GM21390 (cell line): ENCODE results near the gene PLK1.
"Not testable (repeated sequence)": the region's sequence is repeated elsewhere in the genome, so short reads cannot be mapped to it uniquely, and the experiment has no call there.

Experiments used
- ATAC-seq: cut with Tn5 transposase; IDR thresholded peaks from one replicate; pipeline ENCODE4 v1.9.1; 2021; ENCODE audit not compliant: unreplicated experiment

The PLK1 gene

DNA sequence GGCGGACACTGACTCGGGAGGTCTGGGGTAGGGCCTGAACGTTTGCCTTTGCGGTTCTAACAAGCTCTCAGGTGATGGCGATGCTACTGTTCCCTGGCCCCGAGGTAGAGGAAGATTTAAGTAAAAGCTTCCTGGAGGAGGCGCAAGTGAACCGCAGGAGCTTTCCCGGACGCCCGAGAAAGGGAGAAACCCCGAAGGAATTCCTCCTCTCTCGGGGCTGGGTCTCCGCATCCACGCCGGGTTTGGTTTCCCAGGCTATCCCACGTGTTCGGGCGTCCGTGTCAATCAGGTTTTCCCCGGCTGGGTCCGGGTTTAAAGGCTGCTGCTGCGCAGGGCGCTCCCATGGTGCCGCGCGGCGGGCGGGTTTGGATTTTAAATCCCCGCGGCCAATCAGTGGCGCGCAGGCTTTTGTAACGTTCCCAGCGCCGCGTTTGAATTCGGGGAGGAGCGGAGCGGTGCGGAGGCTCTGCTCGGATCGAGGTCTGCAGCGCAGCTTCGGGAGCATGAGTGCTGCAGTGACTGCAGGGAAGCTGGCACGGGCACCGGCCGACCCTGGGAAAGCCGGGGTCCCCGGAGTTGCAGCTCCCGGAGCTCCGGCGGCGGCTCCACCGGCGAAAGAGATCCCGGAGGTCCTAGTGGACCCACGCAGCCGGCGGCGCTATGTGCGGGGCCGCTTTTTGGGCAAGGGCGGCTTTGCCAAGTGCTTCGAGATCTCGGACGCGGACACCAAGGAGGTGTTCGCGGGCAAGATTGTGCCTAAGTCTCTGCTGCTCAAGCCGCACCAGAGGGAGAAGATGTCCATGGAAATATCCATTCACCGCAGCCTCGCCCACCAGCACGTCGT, at the start of gene PLK1:
Gene PLK1, plus strand, starts transcription at position 460 of the 844 bp plus-strand sequence. Its CDS starts 44 bp downstream, at position 504.
- ATAC-seq: peak; percentile 85

DNA sequence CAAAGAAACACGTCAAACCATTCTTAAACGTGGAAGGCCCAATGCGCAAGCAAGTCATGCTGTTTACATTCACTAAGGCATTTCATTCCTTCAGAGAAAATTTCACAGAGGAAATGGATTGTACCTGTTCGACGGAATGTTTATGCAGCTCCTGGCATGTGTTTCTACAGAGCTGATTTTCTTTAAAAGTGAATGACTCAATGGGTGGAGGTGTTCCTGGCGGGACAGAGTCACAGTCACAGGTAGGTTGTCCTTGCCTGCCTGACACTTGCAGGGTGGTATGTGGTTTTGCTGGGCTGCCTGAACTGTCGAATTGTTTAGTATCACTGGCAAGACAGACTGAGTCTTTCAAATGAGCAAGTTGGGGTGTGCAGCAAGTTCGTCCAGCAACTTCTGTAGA, 49.2 kb upstream of the PLK1 start:
- ATAC-seq: no peak

DNA sequence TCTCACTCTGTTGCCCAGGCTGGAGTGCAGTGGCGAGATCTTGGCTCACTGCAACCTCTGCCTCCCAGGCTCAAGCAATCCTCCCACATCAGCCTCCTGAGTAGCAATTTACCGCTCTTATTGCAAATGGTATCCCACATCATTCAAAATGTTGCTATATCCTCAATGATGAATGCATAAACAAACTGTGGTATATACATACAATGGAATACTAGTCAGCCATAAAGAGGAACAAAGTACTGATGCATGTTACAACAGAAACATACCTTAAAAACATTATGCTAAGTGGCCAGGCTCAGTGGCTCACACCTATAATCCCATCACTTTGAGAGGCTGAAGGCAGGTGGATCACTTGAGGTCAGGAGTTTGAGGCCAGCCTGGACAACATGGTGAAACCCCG, 46.8 kb upstream of the PLK1 start:
- ATAC-seq: not testable (repeated sequence)

DNA sequence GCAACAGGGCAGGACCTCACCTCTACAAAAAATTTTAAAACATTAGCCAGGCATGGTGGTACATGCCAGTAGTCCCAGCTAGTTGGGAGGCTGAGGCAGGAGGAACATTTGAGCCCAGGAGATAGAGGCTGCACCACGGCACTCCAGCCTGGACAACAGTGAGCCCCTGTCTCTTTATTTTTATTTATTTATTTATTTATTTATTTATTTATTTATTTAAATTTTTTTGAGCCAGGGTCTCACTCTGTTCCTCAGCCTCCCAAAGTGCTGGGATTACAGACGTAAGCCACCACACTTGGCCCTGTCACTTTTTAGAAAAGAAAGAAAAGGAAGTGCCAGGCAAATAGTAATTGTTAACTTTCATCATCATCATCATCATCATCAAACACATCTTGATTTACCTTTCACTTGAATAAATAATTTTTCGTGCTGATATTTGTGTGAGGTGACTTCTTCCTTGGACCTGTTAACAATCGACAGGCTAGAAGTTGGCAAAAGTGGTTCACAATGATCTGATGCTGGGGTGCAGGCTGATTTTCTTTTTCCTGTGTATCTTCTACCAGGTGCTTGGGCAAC, 44.1 kb upstream of the PLK1 start:
- ATAC-seq: no peak

DNA sequence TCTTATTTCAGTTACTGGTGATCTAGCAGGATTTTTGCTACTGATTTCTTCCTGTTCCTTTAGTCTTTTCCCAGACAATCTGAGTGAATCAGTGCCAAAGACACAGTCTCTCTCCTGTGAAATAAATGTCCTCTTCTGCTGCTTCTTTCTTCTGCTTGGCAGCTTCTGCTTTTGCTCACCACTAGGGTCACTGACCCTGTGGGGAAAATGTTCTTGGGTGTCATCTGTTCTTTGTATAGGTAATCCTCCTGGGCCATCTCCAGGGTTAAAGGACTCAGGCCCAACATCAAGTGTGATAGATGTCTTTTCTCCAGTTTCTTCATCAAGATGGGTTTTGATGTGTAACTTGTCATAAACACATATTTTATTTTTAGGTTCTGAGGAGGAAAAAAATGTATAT, 42.7 kb upstream of the PLK1 start:
- ATAC-seq: no peak

DNA sequence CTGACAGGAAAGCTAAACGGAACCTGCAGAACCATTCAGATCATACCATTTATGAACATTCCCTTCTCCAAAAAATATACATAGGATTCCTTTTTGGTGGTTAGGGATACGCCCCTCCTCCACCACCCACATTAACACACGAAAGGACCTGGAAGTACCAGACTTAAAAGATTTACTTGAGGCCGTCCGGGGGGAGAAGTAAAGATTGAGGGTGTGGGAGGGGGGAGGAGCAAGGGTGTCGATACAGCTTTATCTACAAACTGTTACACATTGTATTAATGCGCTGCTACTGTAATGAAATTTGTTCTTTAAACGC, 38.1 kb upstream of the PLK1 start:
- ATAC-seq: no peak

DNA sequence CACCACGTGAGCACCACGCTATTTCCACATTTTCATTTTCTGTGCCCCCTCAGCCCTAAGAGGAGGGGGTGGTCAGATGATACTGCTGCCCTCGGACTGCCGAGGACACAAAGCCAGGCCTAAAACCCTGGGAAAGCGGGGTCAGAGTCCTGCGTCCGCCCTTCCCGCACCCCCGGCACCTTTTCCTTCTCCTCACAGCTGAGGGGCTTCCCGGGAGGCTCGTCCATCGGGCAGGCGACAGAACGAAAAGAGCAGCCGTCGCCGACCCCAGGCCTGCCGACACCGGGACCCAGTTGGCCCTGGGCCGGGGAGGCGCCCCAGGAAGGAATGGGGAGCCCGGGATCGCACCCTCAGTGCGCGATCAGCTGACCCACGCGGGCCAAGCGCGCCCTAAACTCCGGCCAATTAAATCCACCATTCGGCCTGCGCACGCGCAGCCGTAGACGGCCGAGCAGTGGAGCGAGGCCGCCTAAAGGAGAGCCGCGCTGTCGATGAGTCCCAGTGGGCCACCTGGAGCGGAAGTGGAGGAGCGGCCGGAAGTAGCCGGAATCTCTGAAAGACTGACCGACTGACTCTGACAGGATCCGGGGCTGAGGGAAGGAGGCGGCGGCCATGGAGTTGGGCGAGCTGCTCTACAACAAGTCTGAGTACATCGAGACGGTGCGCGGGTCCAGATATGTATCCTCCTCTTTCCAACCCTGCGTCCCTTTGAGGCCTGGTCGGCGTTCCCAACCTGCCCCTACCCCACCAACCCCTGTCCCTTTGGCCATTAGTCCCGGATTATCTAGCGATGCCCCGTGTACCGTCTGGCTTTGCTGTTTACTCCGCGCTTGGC, 37.5 kb upstream of the PLK1 start, which contains the start of the genes DCTN5 and PALB2:
Gene DCTN5, plus strand, starts transcription at position 536 of the 835 bp plus-strand sequence. Its CDS starts 77 bp downstream, at position 613.
Gene PALB2, minus strand, starts transcription at position 380 of the 835 bp plus-strand sequence. Its CDS starts 153 bp downstream, at position 227.
- ATAC-seq: peak; percentile 93

DNA sequence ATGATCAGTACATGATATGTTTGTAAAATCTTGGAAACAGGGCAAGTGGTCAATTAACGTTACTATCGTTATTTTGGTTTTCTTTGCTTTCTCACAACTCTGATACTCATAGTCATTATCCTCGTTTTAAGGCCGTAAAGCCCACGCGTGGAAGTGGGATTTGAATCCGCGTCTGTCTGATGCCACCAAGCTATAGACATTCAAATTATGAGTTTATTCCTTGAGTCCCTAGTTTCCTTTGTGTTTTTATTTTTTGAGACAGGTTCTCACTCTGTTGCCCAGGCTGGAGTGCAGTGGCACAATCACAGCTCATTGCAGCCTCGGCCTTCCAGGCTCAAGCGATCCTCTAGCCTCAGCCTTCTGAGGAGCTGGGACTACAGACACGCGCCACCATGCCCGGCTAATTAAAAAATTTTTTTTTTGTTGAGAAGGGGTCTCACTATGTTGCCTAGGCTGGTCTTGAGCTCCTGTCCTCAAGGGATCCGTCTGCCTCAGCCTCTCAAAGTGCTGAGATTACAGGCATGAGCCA, 36.4 kb upstream of the PLK1 start:
- ATAC-seq: no peak

DNA sequence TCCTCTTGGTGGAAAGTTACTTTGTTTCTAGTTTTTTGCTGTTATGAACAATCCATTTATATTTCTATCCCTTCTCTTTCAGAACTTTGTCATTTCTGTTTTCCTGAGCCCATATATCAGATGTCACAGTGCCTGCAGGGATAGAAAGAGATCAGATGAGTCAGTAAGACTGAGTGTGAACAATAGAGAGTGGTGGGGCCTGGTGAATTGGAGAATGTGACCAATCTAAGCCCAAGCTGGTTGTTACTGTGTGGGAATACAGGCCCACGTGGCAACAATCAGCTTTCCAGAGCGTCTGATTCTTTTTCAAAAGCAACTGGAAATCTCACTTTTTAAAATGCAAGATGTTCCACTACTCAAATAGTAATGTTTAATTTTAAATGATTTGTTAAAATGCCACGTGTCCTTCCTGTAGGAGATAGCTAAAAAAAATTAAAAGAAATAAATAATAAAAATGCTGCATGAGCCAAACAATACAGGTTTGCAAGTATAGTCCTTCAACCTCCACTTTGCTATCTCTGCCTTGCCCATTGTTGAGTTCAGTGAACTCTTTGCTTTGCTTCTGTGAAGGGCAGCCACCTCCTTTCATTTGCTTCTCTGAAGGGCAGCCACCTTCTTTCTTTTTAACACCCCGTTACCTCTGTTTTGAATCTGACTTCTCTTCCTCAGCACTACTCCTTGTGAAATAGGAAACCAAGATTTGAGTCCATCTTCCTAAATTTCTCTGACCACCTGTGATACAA, 27.8 kb upstream of the PLK1 start:
- ATAC-seq: no peak

DNA sequence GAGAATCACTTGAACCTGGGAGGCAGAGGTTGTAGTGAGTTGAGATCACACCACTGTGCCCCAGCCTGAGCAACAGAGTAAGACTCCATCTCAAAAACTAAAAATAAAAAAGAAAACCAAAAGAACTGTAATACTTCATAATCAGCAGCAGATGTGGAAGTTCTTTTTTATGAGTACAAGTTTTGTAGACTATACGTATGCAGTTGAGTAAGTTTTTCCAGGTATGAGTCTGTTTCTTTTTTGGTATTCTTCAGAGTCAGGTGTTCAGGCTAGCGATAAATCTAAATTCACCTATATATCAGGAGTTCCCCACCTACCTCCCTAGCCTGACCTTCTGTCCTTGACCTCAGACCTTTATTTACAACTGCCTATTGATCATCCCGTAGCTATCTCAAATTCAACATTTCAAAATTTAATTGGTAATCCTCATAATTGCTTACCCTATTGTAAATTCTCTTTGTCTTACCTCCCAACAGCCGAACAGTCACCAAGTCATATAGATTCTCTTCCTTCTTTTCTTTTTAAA, 26.7 kb upstream of the PLK1 start:
- no peak for ATAC-seq

DNA sequence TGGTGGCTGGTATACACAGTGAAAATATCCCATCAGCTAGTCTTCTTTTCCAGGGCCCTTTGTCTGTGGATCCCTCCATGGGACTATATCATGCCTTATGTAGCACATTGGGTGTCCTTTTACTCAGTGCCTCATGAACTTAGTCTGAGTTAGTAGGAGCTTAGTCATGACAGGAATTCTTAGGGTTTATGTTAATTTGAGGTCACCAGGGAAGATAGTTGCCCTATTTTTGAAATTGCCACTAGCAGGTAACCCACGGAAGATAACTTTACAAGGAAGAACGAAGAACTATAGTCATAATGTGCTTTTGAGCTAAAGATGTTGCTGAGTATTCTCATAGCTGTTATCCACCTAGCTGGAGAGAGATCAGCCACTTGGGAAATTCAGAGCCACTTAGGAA, 14.8 kb upstream of the PLK1 start:
- ATAC-seq: no peak

DNA sequence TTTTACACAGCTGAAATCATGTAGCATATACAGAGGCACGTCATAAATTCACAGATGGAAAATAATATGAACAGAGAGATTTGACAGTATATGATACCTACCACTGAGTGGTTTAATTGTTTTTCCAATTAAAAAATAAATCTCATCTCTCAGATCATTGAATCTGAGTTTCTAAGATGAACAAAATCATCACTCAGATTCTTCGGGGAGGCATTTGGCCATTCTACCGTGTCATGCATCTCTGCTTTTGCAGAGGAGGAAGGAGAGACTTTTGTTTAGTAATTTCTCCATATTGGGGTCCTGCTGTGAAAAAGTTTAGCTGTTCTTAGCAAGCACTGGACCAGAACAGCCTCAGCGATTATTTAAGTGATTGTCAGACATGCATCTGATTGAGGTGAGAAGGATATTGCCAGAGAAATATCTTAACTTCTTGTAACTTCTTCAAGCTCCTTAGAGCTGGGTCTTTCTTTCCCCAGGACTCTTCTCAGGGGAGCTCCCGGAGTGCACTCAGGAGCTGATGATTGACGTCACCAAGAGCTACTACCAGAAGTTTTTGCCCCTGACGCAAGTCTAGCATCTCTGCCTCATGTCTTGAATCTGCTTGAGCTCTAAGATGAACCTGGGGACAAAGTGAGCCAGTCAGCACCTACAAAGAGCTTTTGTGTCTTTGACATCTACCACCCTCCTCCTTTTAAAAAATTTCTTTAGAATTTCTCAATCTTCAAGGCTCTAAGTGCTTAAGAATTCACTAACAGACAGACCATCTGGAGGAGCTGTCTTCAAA, 11.9 kb upstream of the PLK1 start:
- ATAC-seq: no peak

DNA sequence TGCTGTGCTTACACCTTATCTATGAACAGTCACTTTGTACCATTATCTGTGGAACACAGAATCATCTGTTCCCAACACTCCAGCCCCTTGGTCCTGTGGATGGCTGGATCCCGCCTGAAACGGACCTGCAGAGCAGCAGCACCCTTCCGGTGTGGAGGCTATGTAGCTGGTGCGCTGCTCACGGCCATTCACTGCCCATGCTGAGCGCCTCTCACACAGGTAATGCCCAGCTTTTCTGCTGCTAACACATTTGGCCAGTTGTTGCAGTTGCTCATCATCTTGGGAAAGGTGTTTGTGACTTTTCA, 11.4 kb upstream of the PLK1 start:
- ATAC-seq: no peak

DNA sequence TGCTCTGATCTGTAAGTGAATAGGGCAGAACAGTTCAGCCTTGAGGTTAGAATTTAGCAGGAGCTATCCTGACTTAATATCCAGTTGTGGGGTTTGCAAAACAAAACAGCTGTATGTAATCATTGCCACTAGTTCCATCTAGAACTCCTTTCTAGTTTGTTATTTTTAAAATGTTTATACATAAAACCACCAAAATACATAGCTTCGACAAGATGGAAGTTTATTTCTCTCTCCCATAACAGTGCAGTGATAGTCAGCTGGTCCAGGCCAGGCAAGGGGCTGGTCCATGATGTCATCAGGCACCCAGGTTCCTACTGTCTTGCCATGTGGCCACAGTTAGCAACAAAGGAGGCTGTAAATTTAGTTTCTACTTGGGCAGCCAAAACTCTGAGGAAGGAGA, 10.5 kb upstream of the PLK1 start:
- ATAC-seq: no peak

DNA sequence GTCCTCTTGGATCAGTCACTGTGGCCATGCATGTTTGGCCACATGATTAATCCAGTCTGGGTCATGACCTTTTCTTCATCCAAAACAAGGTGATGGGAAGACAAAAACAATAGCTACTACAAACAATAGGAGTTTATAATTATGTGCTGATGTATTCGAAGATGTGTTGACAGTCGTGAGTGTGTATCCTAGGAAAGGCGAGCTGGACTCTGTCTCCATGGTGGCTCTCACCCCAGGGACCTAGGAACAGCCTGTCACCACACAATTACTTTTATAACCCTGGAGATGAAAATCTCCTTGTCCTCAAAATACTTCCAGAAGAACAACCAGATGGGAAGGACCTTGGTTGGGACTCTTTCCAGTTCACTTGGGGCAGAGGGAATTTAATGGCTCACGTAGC, 9.8 kb upstream of the PLK1 start:
- ATAC-seq: no peak

DNA sequence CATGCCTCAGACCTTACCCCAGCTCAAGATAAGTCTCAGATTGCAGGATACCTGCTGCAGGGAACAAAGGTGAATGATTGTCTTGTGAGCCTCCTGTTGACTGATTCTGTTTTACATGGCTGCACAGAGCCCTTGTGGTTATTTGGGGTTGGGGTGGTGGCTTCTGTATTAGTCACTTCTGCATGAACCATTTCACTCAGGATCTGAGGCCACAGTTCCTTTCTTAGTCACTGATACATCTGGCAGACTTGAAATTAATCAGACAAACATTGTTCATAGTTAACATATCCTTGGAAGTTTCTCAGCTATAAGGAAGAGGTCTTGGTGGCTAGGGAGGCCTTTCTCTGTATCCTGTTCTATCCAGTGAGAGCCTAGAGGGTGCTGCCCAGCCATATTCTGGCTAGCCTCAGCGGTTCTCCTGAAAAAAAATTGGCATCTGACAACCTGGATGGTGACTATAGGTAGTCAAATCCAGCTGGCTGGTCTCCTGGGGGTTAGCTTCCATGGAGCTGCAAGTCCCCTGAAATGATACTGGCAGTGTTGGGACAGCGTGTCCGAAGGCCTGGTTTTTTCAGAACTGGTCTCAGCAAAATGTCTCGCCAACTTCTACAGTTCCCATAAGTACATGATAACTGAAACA, 8.4 kb upstream of the PLK1 start:
- peak; percentile 94 for ATAC-seq

DNA sequence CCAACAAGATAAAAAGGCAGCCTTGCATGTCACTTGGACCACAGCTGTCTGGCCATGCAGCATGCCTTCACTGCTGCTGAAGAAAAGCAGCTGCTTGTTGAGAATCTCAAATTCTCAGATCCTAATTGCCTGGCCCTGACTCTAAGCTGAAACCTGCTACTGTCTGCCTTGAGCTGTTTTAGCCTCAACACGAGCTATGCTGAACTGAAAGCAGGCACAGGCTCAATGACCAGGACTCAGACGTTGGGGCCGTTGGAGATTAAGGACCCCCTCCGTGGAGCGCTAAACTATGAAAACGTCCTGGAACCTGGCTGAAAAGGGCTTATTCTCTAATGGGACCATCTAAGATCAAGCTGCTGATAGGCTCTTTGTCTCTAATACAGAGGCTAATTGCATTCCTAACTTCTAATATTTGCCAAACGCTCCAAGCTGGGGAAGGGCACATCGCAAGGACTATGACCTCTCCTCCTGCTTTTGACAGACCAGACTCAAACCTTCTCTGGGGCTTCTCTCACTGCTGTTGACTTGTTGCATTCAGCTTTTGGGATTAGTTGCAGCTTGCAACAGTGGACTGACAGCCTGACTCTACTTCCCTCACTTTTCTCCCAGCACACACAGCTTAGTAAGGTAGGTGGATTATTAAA, 4.6 kb upstream of the PLK1 start:
- ATAC-seq: no peak

DNA sequence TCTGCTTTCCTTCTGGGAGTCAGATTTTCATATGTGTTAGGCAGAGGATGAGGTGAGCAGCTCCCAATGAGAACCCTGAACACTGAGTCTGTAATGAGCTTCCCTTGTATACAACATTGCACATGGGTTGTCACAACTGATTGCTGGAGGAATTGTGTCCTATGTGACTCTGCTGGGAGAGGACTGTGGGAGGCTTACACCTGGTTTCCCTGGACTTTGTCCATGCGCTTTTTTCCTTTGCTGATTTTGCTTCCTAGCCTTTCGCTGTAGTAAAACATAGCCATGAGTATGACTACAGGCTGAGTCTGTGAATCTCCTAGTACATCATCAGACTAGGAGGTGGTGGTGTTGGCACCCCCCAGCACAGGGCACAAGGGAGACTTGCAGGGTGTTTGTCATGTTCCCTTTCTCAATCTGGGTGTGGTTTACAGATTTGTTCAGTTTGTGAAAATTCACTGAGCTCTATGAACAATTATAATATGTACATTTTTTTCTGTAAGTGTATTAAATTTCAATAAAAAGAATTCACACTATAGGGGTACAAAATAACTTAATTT, 1.7 kb upstream of the PLK1 start:
- no peak for ATAC-seq
